ENCODE results near the gene ZNG1F.
"Not testable (repeated sequence)": the region's sequence is repeated elsewhere in the genome, so short reads cannot be mapped to it uniquely, and the experiment has no call there.

- not testable (repeated sequence) for TF ChIP-seq CTCF (IDR thresholded peaks at IDR 0.05; ENCODE audit: low read depth, low read length, poor library complexity, severe bottlenecking); EZH2phosphoT487 (IDR thresholded peaks at IDR 0.05; ENCODE audit: borderline replicate concordance, low read length)
These were observed 678 bp downstream of the ZNG1F start for GRCh38 chr9:41188439-41188838.

Measured in DOHH2 (cell line).